ENCODE results near the gene NACC1.

NACC1 gene

GRCh38 chr19:13100031-13100588 is 18.0 kb upstream of the NACC1 start:
- no peak for DNase-seq (ENCODE audit: low spot score)

GRCh38 chr19:13100841-13101589 is 17.0 kb upstream of the NACC1 start:
- DNase-seq (ENCODE audit: low spot score): no peak

- no peak for DNase-seq (ENCODE audit: low spot score)
Measured at GRCh38 chr19:13101590-13102415, 16.3 kb upstream of the NACC1 start.

- DNase-seq (ENCODE audit: low spot score): no peak
Measured at GRCh38 chr19:13102416-13102665, 15.7 kb upstream of the NACC1 start.

- no peak for DNase-seq (ENCODE audit: low spot score)
Measured at GRCh38 chr19:13102666-13103580, 15.1 kb upstream of the NACC1 start, which contains the start of gene LYL1. Gene LYL1 (minus strand): TSS chr19:13102858. CDS start chr19:13101171, 1,687 bp downstream.

- DNase-seq (ENCODE audit: low spot score): no peak
Measured at GRCh38 chr19:13103581-13104359, 14.3 kb upstream of the NACC1 start.

GRCh38 chr19:13104360-13104847 is 13.7 kb upstream of the NACC1 start:
- DNase-seq (ENCODE audit: low spot score): peak; percentile 71

- no peak for DNase-seq (ENCODE audit: low spot score)
Measured at GRCh38 chr19:13104848-13105711, 13.0 kb upstream of the NACC1 start.

- DNase-seq (ENCODE audit: low spot score): no peak
Measured at GRCh38 chr19:13109361-13110098, 8.5 kb upstream of the NACC1 start.

GRCh38 chr19:13110099-13110610 is 7.9 kb upstream of the NACC1 start:
- DNase-seq (ENCODE audit: low spot score): no peak

GRCh38 chr19:13112555-13112954 is 5.5 kb upstream of the NACC1 start:
- DNase-seq (ENCODE audit: low spot score): no peak

- DNase-seq (ENCODE audit: low spot score): no peak
Measured at GRCh38 chr19:13115936-13116281, 2.2 kb upstream of the NACC1 start.

- peak; percentile 92 for DNase-seq (ENCODE audit: low spot score)
Measured at GRCh38 chr19:13116282-13117175, 1.5 kb upstream of the NACC1 start, which contains the start of gene TRMT1. Gene TRMT1 (minus strand): TSS chr19:13116740. CDS start chr19:13116399, 341 bp downstream.

GRCh38 chr19:13117176-13117771 is 790 bp upstream of the NACC1 start:
- DNase-seq (ENCODE audit: low spot score): no peak

GRCh38 chr19:13118424-13119193 is 545 bp downstream of the NACC1 start:
- no peak for DNase-seq (ENCODE audit: low spot score)

- DNase-seq (ENCODE audit: low spot score): no peak
Measured at GRCh38 chr19:13119627-13120026, 1.6 kb downstream of the NACC1 start.

- no peak for DNase-seq (ENCODE audit: low spot score)
Measured at GRCh38 chr19:13120031-13120430, 2.0 kb downstream of the NACC1 start.

Measured in Ammon's horn (tissue), 1 donor.